Measurements from ENCODE around the gene MPIG6B. TPM values are rescaled to one million over a fixed set of nuclear protein-coding genes. Genes with fewer than 3 reads are reported as not detected.
"Not testable (repeated sequence)": the region's sequence is repeated elsewhere in the genome, so short reads cannot be mapped to it uniquely, and the experiment has no call there.

The MPIG6B gene
- polyA plus RNA-seq, 1 donor (not counting 4 experiments of a cell fraction or from before 2014, with no cell fraction given) = 0.10 TPM

DNA sequence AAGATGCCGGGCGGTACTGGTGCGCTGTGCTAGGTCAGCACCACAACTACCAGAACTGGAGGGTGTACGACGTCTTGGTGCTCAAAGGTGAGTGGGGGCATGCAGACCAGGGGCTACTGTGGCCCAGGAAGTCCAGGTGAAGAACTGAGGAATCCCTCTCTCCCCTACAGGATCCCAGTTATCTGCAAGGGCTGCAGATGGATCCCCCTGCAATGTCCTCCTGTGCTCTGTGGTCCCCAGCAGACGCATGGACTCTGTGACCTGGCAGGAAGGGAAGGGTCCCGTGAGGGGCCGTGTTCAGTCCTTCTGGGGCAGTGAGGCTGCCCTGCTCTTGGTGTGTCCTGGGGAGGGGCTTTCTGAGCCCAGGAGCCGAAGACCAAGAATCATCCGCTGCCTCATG, 15.5 kb upstream of the MPIG6B start:
- Histone ChIP-seq H3K79me2 (ENCODE audit: control insufficient read depth, insufficient read depth, low read length) (no peaks in the 10 kb centered on the region), H3K36me3 (ENCODE audit: control insufficient read depth in 2 of 2, extremely low read depth in 1 of 2, insufficient read depth in 2 of 2, low read length in 2 of 2) (no peaks in the 10 kb centered on the region), H3K4me1 (ENCODE audit: control insufficient read depth, extremely low read depth, insufficient read depth, low read length) (peaks cover 20% of the 10 kb centered on the region), H3K9ac (ENCODE audit: control insufficient read depth, extremely low read depth, insufficient read depth, low read length) (no peak overlapping the region), H3K4me3 (ENCODE audit: control insufficient read depth in 2 of 3, extremely low read depth in 1 of 3, insufficient read depth in 2 of 3, low read depth in 1 of 3, low read length in 3 of 3) (no peak overlapping the region), H3K4me2 (ENCODE audit: control insufficient read depth, extremely low read depth, insufficient read depth, low read depth, low read length) (no peak overlapping the region), H3K9me1 (ENCODE audit: control insufficient read depth, extremely low read depth, insufficient read depth, low read length) (no peaks in the 10 kb centered on the region), H3K27me3 (ENCODE audit: control insufficient read depth, extremely low read depth, insufficient read depth, low read length) (no peaks in the 10 kb centered on the region), H3K9me3 (ENCODE audit: control insufficient read depth, low read depth, low read length) (no peaks in the 10 kb centered on the region), H4K20me1 (ENCODE audit: control insufficient read depth, extremely low read depth, insufficient read depth, low read length) (no peaks in the 10 kb centered on the region), H2AFZ (ENCODE audit: control insufficient read depth, low read length) (no peak overlapping the region), H3K27ac (ENCODE audit: control insufficient read depth, insufficient read depth, low read length) (no peak overlapping the region)
- DNase-seq (ENCODE audit: low read depth, low spot score) (no peak), FAIRE-seq (no peak)
- dilution Hi-C loops (cut with MboI; ENCODE audit: extremely low pct_ligation_motif_present, low sequenced_read_pairs) = no loop called here
- TF ChIP-seq, protein P1, sequence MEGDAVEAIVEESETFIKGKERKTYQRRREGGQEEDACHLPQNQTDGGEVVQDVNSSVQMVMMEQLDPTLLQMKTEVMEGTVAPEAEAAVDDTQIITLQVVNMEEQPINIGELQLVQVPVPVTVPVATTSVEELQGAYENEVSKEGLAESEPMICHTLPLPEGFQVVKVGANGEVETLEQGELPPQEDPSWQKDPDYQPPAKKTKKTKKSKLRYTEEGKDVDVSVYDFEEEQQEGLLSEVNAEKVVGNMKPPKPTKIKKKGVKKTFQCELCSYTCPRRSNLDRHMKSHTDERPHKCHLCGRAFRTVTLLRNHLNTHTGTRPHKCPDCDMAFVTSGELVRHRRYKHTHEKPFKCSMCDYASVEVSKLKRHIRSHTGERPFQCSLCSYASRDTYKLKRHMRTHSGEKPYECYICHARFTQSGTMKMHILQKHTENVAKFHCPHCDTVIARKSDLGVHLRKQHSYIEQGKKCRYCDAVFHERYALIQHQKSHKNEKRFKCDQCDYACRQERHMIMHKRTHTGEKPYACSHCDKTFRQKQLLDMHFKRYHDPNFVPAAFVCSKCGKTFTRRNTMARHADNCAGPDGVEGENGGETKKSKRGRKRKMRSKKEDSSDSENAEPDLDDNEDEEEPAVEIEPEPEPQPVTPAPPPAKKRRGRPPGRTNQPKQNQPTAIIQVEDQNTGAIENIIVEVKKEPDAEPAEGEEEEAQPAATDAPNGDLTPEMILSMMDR (optimal IDR thresholded peaks at IDR 0.05 in 1 of 3, IDR thresholded peaks at IDR 0.05 in 1 of 3, conservative IDR thresholded peaks at IDR 0.05 in 1 of 3; ENCODE audit: extremely low read depth in 1 of 3, insufficient read depth in 2 of 3, low read length in 3 of 3) = no peak
- TF ChIP-seq EZH2 (IDR thresholded peaks at IDR 0.05; ENCODE audit: low read length) = no peak

- Histone ChIP-seq H3K9me3 (ENCODE audit: control insufficient read depth, low read depth, low read length) (no peaks in the 10 kb centered on the region), H3K79me2 (ENCODE audit: control insufficient read depth, insufficient read depth, low read length) (no peaks in the 10 kb centered on the region), H2AFZ (ENCODE audit: control insufficient read depth, low read length) (no peak overlapping the region), H3K27me3 (ENCODE audit: control insufficient read depth, extremely low read depth, insufficient read depth, low read length) (no peaks in the 10 kb centered on the region), H3K36me3 (ENCODE audit: control insufficient read depth in 2 of 2, extremely low read depth in 1 of 2, insufficient read depth in 2 of 2, low read length in 2 of 2) (no peaks in the 10 kb centered on the region), H3K4me3 (ENCODE audit: control insufficient read depth in 2 of 3, extremely low read depth in 1 of 3, insufficient read depth in 2 of 3, low read depth in 1 of 3, low read length in 3 of 3) (no peak overlapping the region), H3K4me2 (ENCODE audit: control insufficient read depth, extremely low read depth, insufficient read depth, low read depth, low read length) (no peak overlapping the region), H3K27ac (ENCODE audit: control insufficient read depth, insufficient read depth, low read length) (no peak overlapping the region), H3K9ac (ENCODE audit: control insufficient read depth, extremely low read depth, insufficient read depth, low read length) (no peak overlapping the region), H3K4me1 (ENCODE audit: control insufficient read depth, extremely low read depth, insufficient read depth, low read length) (peaks cover 20% of the 10 kb centered on the region), H4K20me1 (ENCODE audit: control insufficient read depth, extremely low read depth, insufficient read depth, low read length) (no peaks in the 10 kb centered on the region), H3K9me1 (ENCODE audit: control insufficient read depth, extremely low read depth, insufficient read depth, low read length) (no peaks in the 10 kb centered on the region)
- dilution Hi-C loops (cut with MboI; ENCODE audit: extremely low pct_ligation_motif_present, low sequenced_read_pairs) = no loop called here
- TF ChIP-seq EZH2 (IDR thresholded peaks at IDR 0.05; ENCODE audit: low read length) = no peak
- TF ChIP-seq, protein P1 (optimal IDR thresholded peaks at IDR 0.05 in 1 of 3, IDR thresholded peaks at IDR 0.05 in 1 of 3, conservative IDR thresholded peaks at IDR 0.05 in 1 of 3; ENCODE audit: extremely low read depth in 1 of 3, insufficient read depth in 2 of 3, low read length in 3 of 3) = no peak
- DNase-seq (ENCODE audit: low read depth, low spot score) (no peak), FAIRE-seq (no peak)
These were observed 14.9 kb upstream of the MPIG6B start for GRCh38 chr6:31708224-31708623.

DNA sequence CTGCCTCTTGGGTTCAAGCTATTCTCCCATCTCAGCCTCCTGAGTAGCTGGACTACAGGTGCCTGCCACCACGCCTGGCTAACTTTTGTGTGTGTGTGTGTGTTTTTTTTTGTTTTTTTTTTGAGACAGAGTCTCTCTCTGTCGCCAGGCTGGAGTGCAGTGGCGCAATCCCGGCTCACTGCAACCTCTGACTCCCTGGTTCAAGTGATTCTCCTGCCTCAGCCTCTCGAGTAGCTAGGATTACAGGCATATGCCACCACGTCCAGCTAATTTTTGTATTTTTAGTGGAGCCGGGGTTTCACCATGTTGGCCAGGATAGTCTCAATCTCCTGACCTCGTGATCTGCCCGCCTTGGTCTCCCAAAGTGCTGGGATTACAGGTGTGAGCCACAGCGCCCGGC, 14.0 kb upstream of the MPIG6B start:
- H3K27ac ChIP-seq (ENCODE audit: control insufficient read depth, insufficient read depth, low read length); H2AFZ ChIP-seq (ENCODE audit: control insufficient read depth, low read length); dilution Hi-C loops (cut with MboI; ENCODE audit: extremely low pct_ligation_motif_present, low sequenced_read_pairs); FAIRE-seq; H3K4me2 ChIP-seq (ENCODE audit: control insufficient read depth, extremely low read depth, insufficient read depth, low read depth, low read length); H3K27me3 ChIP-seq (ENCODE audit: control insufficient read depth, extremely low read depth, insufficient read depth, low read length); H3K79me2 ChIP-seq (ENCODE audit: control insufficient read depth, insufficient read depth, low read length); H3K4me3 ChIP-seq (ENCODE audit: control insufficient read depth in 2 of 3, extremely low read depth in 1 of 3, insufficient read depth in 2 of 3, low read depth in 1 of 3, low read length in 3 of 3); DNase-seq (ENCODE audit: low read depth, low spot score); H3K9me3 ChIP-seq (ENCODE audit: control insufficient read depth, low read depth, low read length); H3K9me1 ChIP-seq (ENCODE audit: control insufficient read depth, extremely low read depth, insufficient read depth, low read length); H4K20me1 ChIP-seq (ENCODE audit: control insufficient read depth, extremely low read depth, insufficient read depth, low read length); H3K9ac ChIP-seq (ENCODE audit: control insufficient read depth, extremely low read depth, insufficient read depth, low read length); H3K36me3 ChIP-seq (ENCODE audit: control insufficient read depth in 2 of 2, extremely low read depth in 1 of 2, insufficient read depth in 2 of 2, low read length in 2 of 2): not testable (repeated sequence)
- H3K4me1 ChIP-seq (ENCODE audit: control insufficient read depth, extremely low read depth, insufficient read depth, low read length) = peaks cover 20% of the 10 kb centered on the region

Measured in keratinocyte (primary cell).